Transverse colon (tissue), 3 donors: ENCODE measurements around the gene RPGRIP1L.

Experiments used
- CTCF ChIP-seq, 5 experiments: fragments of 200-600 bp in 3 of 5; fragments of 450-650 bp in 2 of 5; sonication (generic) in 3 of 5; IDR thresholded peaks; 1 replicate in 2 of 5; 2 replicates in 3 of 5; pipeline ENCODE4 v1.5.1; 2016 to 2017; ENCODE audit warnings: antibody characterized with exemption in 5 of 5, inconsistent platforms in 3 of 5, mild to moderate bottlenecking in 2 of 5, moderate library complexity in 1 of 5
- POLR2A ChIP-seq: fragments of 450-650 bp; IDR thresholded peaks from one replicate; pipeline ENCODE4 v1.6.1; 2016; ENCODE audit warnings: antibody characterized with exemption, mild to moderate bottlenecking, moderate library complexity

- TF ChIP-seq CTCF (IDR thresholded peaks at IDR 0.05): no peak
- TF ChIP-seq POLR2A: no peak
These were observed 131.9 kb downstream of the RPGRIP1L start for GRCh38 chr16:53571763-53572162.
